HFFc6 (cell line): ENCODE measurements around the gene CNOT3. TPM values are rescaled to one million over a fixed set of nuclear protein-coding genes. Genes with fewer than 3 reads are reported as not detected.
A peak's percentile ranks its signal among the peaks of the same experiment; 100 is the strongest.
"Not testable (repeated sequence)": the region's sequence is repeated elsewhere in the genome, so short reads cannot be mapped to it uniquely, and the experiment has no call there.

Experiments
- DNase-seq: peaks from one replicate; pipeline ENCODE4 v3.0.0-alpha.2; 2018
- H3K27ac Mint-ChIP-seq: 2 replicates; pipeline ENCODE4 v1.8.0; 2020; ENCODE audit warnings: mild to moderate bottlenecking, mixed read lengths
- H3K27me3 Mint-ChIP-seq: 2 replicates; pipeline ENCODE4 v1.8.0; 2021; ENCODE audit warnings: mild to moderate bottlenecking, moderate library complexity, mixed read lengths; ENCODE audit not compliant: insufficient read depth
- H3K36me3 Mint-ChIP-seq: 2 replicates; pipeline ENCODE4 v1.8.0; 2021; ENCODE audit warnings: low read depth, mixed read lengths
- H3K4me1 Mint-ChIP-seq: 2 replicates; pipeline ENCODE4 v1.8.0; 2020; ENCODE audit warnings: low read depth, mixed read lengths
- H3K4me3 Mint-ChIP-seq: 2 replicates; pipeline ENCODE4 v1.8.0; 2020; ENCODE audit warnings: mild to moderate bottlenecking, moderate library complexity, mixed read lengths
- H3K9me3 Mint-ChIP-seq: 2 replicates; pipeline ENCODE4 v1.8.0; 2020; ENCODE audit warnings: mild to moderate bottlenecking, mixed read lengths
- total RNA-seq, 6 experiments: library from RNA; stranded (reverse); fragmentation: NEBNext Ultra II Directional; extraction: Animal tissue kit (Norgen Biotek cat#: 25700); gene quantifications; 2 replicates in 1 of 6; 3 replicates in 5 of 6; pipeline ENCODE4 v1.2.3, GENCODE V29; 2021
- TF ChIP-seq, protein P1 (sequence below): fragments of 200-600 bp; sonication (generic); IDR thresholded peaks from 2 replicates; pipeline ENCODE4 v1.5.0; 2021; ENCODE audit warnings: antibody characterized with exemption, mild to moderate bottlenecking

Gene CNOT3
- total RNA-seq, 6 experiments from 2014 or later, result 46.4 to 65.5 (median 59.6) TPM

DNA sequence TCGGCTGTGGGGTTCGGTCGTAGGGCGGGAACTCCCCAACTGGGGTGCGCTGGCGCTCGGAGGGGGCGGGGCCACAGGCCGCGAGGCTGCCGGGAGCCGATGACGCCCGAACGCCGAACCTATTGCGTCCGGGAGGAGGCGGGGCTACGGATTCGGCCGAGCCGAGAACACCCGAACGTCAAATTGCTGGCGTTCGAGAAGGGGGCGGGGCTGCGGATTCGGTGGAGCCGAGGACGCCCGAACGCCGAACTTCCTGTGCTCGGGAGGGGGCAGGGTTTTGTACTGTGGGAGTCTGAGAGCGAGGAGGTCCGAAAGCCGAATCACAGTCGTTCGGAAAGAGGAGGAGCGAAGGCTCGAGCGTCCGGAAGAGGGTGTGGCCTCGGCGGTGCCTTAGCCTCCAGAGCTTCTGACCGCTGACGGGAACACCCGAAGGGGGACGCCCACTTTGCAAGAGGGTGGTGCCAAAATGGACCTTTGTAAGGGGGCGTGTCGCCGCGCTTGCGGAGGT lies 53.0 kb downstream of the CNOT3 start:
- Mint-ChIP-seq H3K36me3 (peaks cover 29% of the 10 kb centered on the region), H3K27ac (peak overlapping the region; percentile 99)

DNA sequence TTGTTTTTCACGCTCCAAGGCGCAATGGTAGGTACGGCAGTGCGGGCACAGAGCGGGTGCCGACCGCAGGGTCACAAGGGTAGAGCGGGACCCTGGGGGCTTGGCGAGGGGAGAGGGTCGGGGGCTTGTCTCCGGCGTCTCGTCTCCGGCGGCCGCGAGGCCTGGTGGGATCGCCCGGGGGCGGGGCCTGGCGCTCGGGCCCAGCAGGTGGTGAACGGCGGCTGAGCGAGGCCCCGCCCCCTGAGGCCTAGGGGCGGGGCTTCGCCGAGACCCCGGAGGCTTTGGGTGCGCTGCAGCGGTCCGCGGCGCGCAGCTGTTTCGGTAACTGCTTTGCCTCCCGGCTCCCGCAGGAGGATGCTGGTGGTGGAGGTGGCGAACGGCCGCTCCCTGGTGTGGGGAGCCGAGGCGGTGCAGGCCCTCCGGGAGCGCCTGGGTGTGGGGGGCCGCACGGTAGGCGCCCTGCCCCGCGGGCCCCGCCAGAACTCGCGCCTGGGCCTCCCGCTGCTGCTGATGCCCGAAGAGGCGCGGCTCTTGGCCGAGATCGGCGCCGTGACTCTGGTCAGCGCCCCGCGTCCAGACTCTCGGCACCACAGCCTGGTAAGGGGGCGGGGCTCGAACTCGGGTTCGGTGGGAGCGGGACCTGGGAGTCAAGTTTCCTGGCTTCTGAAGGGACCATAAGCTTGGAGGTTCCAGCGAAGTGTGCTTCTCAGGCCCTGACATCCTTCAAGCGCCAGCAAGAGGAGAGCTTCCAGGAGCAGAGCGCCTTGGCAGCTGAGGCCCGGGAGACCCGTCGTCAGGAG lies 53.6 kb downstream of the CNOT3 start, which contains the start of gene TSEN34:
TSEN34 (plus strand) TSS at position 298 of the 800 bp plus-strand sequence; CDS start at position 355, 57 bp downstream.
- DNase-seq, result peak; percentile 60
- peaks cover 37% of the 10 kb centered on the region for H3K4me1 Mint-ChIP-seq
- TF ChIP-seq, protein P1, sequence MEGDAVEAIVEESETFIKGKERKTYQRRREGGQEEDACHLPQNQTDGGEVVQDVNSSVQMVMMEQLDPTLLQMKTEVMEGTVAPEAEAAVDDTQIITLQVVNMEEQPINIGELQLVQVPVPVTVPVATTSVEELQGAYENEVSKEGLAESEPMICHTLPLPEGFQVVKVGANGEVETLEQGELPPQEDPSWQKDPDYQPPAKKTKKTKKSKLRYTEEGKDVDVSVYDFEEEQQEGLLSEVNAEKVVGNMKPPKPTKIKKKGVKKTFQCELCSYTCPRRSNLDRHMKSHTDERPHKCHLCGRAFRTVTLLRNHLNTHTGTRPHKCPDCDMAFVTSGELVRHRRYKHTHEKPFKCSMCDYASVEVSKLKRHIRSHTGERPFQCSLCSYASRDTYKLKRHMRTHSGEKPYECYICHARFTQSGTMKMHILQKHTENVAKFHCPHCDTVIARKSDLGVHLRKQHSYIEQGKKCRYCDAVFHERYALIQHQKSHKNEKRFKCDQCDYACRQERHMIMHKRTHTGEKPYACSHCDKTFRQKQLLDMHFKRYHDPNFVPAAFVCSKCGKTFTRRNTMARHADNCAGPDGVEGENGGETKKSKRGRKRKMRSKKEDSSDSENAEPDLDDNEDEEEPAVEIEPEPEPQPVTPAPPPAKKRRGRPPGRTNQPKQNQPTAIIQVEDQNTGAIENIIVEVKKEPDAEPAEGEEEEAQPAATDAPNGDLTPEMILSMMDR, result no peak
- H3K9me3 Mint-ChIP-seq, result no peaks in the 10 kb centered on the region
- peaks cover 4% of the 10 kb centered on the region for H3K27me3 Mint-ChIP-seq
- H3K4me3 Mint-ChIP-seq, result peak within 1 kb of the TSS; percentile 94
- peak within 1 kb of the TSS; percentile 99 for H3K27ac Mint-ChIP-seq
- H3K36me3 Mint-ChIP-seq, result peaks cover 30% of the 10 kb centered on the region; the same call in 1 of the 2 replicates

More for the DNA sequence above, 53.0 kb downstream of the CNOT3 start:
- Mint-ChIP-seq H3K27me3 (peaks cover 4% of the 10 kb centered on the region), H3K4me3 (peak overlapping the region; percentile 94), H3K9me3 (no peaks in the 10 kb centered on the region), H3K4me1 (peaks cover 37% of the 10 kb centered on the region)
- peak; percentile 99 for DNase-seq
- TF ChIP-seq, protein P1, result 0 out of 2 replicates have a peak, but pooled peaks have one; percentile 12

DNA sequence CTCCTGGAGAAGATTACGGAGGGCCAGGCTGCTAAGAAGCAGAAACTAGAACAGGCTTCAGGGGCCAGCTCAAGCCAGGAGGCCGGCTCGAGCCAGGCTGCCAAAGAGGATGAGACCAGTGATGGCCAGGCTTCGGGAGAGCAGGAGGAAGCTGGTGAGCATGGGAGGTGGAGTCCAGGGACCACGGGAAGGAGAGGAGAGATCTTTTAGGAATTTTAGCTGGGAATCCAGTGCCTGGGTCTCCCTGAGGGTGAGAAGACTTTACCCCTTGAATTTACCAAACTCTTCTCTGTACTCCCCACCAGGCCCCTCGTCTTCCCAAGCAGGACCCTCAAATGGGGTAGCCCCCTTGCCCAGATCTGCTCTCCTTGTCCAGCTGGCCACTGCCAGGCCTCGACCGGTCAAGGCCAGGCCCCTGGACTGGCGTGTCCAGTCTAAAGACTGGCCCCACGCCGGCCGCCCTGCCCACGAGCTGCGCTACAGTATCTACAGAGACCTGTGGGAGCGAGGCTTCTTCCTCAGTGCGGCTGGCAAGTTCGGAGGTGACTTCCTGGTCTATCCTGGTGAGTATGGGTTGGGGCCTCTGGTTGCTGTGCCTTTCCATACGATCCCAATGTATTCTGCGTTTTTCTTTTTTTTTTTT lies 54.4 kb downstream of the CNOT3 start:
- Mint-ChIP-seq H3K4me1 (peaks cover 32% of the 10 kb centered on the region), H3K27me3 (peaks cover 4% of the 10 kb centered on the region), H3K36me3 (peaks cover 26% of the 10 kb centered on the region; the same call in 1 of the 2 replicates), H3K27ac (peak overlapping the region; percentile 99), H3K9me3 (no peaks in the 10 kb centered on the region), H3K4me3 (peak overlapping the region; percentile 94)
- TF ChIP-seq, protein P1, result no peak
- DNase-seq, result no peak

- Mint-ChIP-seq H3K9me3 (no peaks in the 10 kb centered on the region), H3K27me3 (peaks cover 4% of the 10 kb centered on the region), H3K4me1 (peaks cover 21% of the 10 kb centered on the region), H3K27ac (no peak overlapping the region), H3K36me3 (peaks cover 18% of the 10 kb centered on the region; the same call in 1 of the 2 replicates), H3K4me3 (no peak overlapping the region; the same call in 1 of the 2 replicates)
- no peak for DNase-seq
- TF ChIP-seq, protein P1, result no peak
These were observed 55.4 kb downstream of the CNOT3 start for GRCh38 chr19:54193011-54193410.

- not testable (repeated sequence) for DNase-seq, H3K4me3 Mint-ChIP-seq, H3K9me3 Mint-ChIP-seq, H3K27ac Mint-ChIP-seq, H3K27me3 Mint-ChIP-seq
- H3K36me3 Mint-ChIP-seq, result peaks cover 10% of the 10 kb centered on the region; the same call in 1 of the 2 replicates
- H3K4me1 Mint-ChIP-seq, result peaks cover 22% of the 10 kb centered on the region
These were observed 56.9 kb downstream of the CNOT3 start for GRCh38 chr19:54194463-54194862.
